SK-N-SH treated with all-trans-retinoic acid at 6 μM for 48 hours (cell line): Measurements from ENCODE around the gene ZMYND19.

Source experiments
- OSR1 ChIP-seq: fragments of 250-450 bp; sonication (Bioruptor Pico); IDR thresholded peaks from 2 replicates; pipeline ENCODE4 v1.8.0; 2022; ENCODE audit warnings: moderate library complexity, mild to moderate bottlenecking, inconsistent platforms
- TCF4 ChIP-seq: fragments of 250-450 bp; sonication (Bioruptor Pico); IDR thresholded peaks from 2 replicates; pipeline ENCODE4 v1.8.0; 2021; ENCODE audit warnings: mild to moderate bottlenecking, moderate library complexity, borderline replicate concordance
- ZFP30 ChIP-seq: fragments of 450-650 bp; formaldehyde crosslinking; IDR thresholded peaks from 2 replicates; pipeline ENCODE4 v1.5.0; 2022; ENCODE audit warnings: mild to moderate bottlenecking, moderate library complexity
- TF ChIP-seq, protein P1 (sequence below): fragments of 250-450 bp; sonication (Bioruptor Pico); IDR thresholded peaks from 2 replicates; pipeline ENCODE4 v1.5.0; 2020; ENCODE audit warnings: mild to moderate bottlenecking, moderate library complexity

DNA sequence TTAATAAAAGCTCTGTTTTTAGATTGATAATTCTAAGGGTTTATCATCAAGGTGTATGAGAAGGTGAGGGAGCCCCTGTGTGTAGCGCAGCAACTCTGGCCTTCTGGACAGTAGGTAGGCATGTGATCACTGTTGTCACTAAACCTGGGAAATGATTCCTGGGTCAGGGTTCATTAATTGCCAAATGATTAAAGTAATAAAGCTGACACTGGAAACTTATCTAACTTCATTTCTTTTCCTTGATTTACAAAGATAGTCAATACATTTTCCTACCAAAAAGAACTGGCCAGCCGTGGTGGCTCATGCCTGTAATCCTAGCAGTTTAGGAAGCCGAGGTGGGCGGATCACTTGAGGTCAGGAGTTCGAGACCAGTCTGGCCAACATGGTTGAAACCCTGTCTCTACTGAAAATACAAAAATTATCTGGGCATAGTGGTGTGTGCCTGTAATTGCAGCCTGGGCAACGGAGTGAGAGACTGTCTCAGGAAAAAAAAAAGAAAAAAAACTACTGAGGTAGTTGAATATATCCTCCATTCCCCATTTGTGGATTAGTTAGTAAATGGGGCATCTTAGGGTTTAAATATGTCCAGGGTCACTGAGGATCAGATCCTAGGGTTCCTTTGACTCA, 30.9 kb upstream of the ZMYND19 start:
- TF ChIP-seq, protein P1, sequence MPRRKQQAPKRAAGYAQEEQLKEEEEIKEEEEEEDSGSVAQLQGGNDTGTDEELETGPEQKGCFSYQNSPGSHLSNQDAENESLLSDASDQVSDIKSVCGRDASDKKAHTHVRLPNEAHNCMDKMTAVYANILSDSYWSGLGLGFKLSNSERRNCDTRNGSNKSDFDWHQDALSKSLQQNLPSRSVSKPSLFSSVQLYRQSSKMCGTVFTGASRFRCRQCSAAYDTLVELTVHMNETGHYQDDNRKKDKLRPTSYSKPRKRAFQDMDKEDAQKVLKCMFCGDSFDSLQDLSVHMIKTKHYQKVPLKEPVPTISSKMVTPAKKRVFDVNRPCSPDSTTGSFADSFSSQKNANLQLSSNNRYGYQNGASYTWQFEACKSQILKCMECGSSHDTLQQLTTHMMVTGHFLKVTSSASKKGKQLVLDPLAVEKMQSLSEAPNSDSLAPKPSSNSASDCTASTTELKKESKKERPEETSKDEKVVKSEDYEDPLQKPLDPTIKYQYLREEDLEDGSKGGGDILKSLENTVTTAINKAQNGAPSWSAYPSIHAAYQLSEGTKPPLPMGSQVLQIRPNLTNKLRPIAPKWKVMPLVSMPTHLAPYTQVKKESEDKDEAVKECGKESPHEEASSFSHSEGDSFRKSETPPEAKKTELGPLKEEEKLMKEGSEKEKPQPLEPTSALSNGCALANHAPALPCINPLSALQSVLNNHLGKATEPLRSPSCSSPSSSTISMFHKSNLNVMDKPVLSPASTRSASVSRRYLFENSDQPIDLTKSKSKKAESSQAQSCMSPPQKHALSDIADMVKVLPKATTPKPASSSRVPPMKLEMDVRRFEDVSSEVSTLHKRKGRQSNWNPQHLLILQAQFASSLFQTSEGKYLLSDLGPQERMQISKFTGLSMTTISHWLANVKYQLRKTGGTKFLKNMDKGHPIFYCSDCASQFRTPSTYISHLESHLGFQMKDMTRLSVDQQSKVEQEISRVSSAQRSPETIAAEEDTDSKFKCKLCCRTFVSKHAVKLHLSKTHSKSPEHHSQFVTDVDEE (CRISPR knock-in tag) = no peak
- no peak for TF ChIP-seq ZFP30 (CRISPR knock-in tag)
- no peak for TF ChIP-seq OSR1 (CRISPR knock-in tag)
- TF ChIP-seq TCF4 = no peak
